HG03159 (cell line): ENCODE data around the gene MMP20.
A peak's percentile ranks its signal among the peaks of the same experiment; 100 is the strongest.

Experiments used
- ATAC-seq: cut with Tn5 transposase; IDR thresholded peaks from one replicate; pipeline ENCODE4 v1.9.1; 2021; ENCODE audit warnings: mild to moderate bottlenecking, moderate library complexity; ENCODE audit not compliant: unreplicated experiment

MMP20 gene

GRCh38 chr11:102560555-102561011, 64.5 kb downstream of the MMP20 start:
- peak; percentile 75 for ATAC-seq

GRCh38 chr11:102559839-102560238, 65.3 kb downstream of the MMP20 start:
- ATAC-seq, result peak; percentile 37

GRCh38 chr11:102555091-102555490, 70.0 kb downstream of the MMP20 start:
- no peak for ATAC-seq

- peak; percentile 85 for ATAC-seq
Observed at GRCh38 chr11:102553835-102554282, 71.3 kb downstream of the MMP20 start.

- no peak for ATAC-seq
Observed at GRCh38 chr11:102552447-102553194, 72.5 kb downstream of the MMP20 start.

GRCh38 chr11:102552020-102552419, 73.1 kb downstream of the MMP20 start:
- ATAC-seq, result no peak

- no peak for ATAC-seq
Observed at GRCh38 chr11:102551169-102551781, 73.9 kb downstream of the MMP20 start.

GRCh38 chr11:102546923-102547471, 78.1 kb downstream of the MMP20 start:
- ATAC-seq, result peak; percentile 71

- peak; percentile 57 for ATAC-seq
Observed at GRCh38 chr11:102546427-102546826, 78.7 kb downstream of the MMP20 start.

GRCh38 chr11:102545701-102546100, 79.4 kb downstream of the MMP20 start:
- no peak for ATAC-seq

- ATAC-seq, result no peak
Observed at GRCh38 chr11:102544594-102544993, 80.5 kb downstream of the MMP20 start.

GRCh38 chr11:102539567-102539966, 85.6 kb downstream of the MMP20 start:
- ATAC-seq, result no peak

GRCh38 chr11:102538932-102539331, 86.2 kb downstream of the MMP20 start:
- ATAC-seq, result no peak

GRCh38 chr11:102534261-102534872, 90.8 kb downstream of the MMP20 start:
- ATAC-seq, result no peak

- no peak for ATAC-seq
Observed at GRCh38 chr11:102530558-102530957, 94.6 kb downstream of the MMP20 start, which contains the start of gene MMP7. TSS of gene MMP7 (minus strand) at chr11:102530747. CDS start at chr11:102530700, 47 bp downstream.

- no peak for ATAC-seq
Observed at GRCh38 chr11:102528618-102529017, 96.5 kb downstream of the MMP20 start.

GRCh38 chr11:102527684-102528083, 97.4 kb downstream of the MMP20 start:
- no peak for ATAC-seq

GRCh38 chr11:102527041-102527440, 98.1 kb downstream of the MMP20 start:
- no peak for ATAC-seq
